Measurements from ENCODE around the gene ATP8B4.

ATP8B4 gene

DNA sequence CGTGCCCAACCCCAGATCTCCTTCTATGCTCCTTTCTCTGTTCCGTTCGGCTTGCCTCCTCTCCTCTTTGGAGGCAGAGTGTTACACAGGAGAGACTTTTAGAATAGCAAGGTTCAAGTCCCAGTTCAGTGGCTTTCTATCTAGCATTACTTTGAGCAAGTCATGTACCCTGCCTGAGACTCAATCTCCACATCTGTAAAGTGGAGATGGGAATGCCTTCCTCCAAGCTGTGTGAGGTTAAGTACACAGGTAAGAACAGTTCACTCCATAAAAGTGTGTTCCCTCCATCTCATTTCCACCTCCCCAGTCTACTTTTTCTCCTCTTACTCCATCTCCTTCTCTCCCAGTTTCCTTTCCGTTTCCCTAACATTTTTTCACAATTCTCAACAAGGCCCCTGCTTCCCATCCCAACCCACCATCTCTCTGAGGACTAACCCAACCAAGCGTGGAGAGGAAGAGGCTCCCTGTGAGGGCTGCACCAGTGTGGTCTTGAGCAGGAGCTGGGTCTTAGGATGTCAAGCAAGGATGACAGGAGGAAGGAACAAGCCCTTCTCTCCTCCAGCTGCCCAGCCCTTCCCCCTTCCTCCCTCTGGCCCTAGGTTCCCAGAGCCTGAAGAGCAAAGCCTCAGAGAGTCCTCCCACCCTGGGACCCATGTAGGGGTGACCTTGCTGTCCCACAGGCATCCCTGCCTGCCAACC lies 6.4 kb downstream of the ATP8B4 start:
- no peak overlapping the region for H3K4me3 ChIP-seq (ENCODE audit: control insufficient read depth, low read depth, low read length)
- TF ChIP-seq, protein P1, sequence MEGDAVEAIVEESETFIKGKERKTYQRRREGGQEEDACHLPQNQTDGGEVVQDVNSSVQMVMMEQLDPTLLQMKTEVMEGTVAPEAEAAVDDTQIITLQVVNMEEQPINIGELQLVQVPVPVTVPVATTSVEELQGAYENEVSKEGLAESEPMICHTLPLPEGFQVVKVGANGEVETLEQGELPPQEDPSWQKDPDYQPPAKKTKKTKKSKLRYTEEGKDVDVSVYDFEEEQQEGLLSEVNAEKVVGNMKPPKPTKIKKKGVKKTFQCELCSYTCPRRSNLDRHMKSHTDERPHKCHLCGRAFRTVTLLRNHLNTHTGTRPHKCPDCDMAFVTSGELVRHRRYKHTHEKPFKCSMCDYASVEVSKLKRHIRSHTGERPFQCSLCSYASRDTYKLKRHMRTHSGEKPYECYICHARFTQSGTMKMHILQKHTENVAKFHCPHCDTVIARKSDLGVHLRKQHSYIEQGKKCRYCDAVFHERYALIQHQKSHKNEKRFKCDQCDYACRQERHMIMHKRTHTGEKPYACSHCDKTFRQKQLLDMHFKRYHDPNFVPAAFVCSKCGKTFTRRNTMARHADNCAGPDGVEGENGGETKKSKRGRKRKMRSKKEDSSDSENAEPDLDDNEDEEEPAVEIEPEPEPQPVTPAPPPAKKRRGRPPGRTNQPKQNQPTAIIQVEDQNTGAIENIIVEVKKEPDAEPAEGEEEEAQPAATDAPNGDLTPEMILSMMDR (IDR thresholded peaks at IDR 0.05; ENCODE audit: control insufficient read depth, insufficient read depth, low read depth, low read length, missing control alignments) = no peak
- no peak for DNase-seq (ENCODE audit: low read depth)

DNA sequence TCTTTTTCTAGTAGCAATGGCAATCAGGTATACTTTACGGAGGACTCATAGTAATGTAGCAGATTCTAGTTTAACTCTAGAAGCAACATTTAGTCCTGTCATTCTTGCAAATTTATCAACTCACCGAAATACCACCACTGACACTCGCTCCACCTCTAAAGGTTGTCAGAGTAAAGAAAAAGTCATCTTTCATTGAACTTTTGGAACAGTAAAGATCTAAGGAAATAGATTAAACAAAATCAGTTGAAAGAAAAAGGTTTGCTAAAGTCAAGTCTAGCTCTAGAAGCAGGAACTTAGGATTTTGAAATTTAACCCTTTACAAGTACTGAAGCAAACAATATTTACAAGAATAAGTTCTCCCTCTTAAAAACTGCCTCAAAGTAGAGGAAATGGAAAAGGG lies 8.7 kb downstream of the ATP8B4 start:
- H3K4me3 ChIP-seq (ENCODE audit: control insufficient read depth, low read depth, low read length) = no peak overlapping the region
- DNase-seq (ENCODE audit: low read depth) = no peak
- TF ChIP-seq, protein P1 (IDR thresholded peaks at IDR 0.05; ENCODE audit: control insufficient read depth, insufficient read depth, low read depth, low read length, missing control alignments) = no peak

DNA sequence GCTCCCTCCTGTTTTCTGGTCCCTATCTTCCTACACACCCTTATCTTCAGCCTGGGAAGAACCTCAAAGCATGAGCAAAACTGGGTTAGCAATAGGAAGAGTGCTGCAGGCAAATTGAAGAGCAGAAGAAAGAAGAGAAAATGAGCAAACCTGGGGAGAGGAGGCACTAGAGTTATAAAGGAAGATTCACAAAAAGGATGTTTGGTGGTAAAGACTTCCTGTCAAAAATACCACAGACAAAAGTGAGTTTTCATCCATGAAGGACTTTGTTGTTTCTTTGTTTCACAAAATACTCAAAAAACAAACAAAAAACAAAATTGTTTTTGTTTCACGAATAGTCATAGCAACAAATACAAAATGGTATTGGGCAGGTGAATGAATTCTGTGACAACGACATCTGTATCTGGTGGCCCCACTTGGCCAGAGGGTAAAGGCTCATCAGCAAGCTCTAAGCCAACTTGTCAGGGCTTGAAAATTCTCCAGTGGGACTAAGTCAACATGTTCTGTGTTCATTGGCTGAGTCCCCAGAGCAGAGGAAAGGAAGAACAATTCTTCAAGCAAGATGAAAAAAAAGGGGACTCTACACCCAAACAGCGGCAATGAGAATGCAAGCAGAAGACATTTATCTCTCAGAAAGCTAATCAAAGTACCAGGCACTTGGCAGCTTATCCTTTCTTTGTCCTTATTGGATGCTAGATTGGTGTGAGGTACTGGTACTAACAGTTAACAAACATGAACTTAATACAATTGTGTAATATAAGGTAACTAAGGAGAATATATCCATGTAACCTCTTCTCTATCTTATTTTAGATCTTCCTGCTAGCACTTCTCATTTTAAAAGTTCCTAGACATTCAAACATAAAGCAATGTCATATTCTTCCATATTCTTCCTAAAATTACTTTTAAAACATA lies 9.7 kb downstream of the ATP8B4 start:
- TF ChIP-seq, protein P1 (IDR thresholded peaks at IDR 0.05; ENCODE audit: control insufficient read depth, insufficient read depth, low read depth, low read length, missing control alignments) = no peak
- H3K4me3 ChIP-seq (ENCODE audit: control insufficient read depth, low read depth, low read length) = no peak overlapping the region
- DNase-seq (ENCODE audit: low read depth) = no peak

DNA sequence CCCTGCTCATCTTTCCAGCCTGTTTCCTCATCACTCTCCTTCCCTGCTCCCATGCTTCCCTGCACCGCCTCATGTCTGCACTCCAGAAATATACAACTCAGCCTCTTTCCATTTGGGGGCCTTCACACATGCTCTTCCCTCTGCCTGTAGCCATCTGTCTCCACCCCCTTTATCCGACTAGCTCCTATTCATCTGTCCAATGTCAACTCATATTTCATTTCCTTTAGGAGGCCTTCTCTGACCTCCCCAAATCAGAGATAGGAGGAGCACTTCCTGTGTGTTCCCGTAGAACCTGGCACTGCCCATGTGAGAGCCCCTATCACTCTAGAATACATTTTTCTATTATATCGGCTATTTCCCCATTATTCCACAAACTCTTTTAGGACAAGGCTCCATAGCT lies 10.6 kb downstream of the ATP8B4 start:
- DNase-seq (ENCODE audit: low read depth) = no peak
- no peak overlapping the region for H3K4me3 ChIP-seq (ENCODE audit: control insufficient read depth, low read depth, low read length)
- TF ChIP-seq, protein P1 (IDR thresholded peaks at IDR 0.05; ENCODE audit: control insufficient read depth, insufficient read depth, low read depth, low read length, missing control alignments) = no peak

DNA sequence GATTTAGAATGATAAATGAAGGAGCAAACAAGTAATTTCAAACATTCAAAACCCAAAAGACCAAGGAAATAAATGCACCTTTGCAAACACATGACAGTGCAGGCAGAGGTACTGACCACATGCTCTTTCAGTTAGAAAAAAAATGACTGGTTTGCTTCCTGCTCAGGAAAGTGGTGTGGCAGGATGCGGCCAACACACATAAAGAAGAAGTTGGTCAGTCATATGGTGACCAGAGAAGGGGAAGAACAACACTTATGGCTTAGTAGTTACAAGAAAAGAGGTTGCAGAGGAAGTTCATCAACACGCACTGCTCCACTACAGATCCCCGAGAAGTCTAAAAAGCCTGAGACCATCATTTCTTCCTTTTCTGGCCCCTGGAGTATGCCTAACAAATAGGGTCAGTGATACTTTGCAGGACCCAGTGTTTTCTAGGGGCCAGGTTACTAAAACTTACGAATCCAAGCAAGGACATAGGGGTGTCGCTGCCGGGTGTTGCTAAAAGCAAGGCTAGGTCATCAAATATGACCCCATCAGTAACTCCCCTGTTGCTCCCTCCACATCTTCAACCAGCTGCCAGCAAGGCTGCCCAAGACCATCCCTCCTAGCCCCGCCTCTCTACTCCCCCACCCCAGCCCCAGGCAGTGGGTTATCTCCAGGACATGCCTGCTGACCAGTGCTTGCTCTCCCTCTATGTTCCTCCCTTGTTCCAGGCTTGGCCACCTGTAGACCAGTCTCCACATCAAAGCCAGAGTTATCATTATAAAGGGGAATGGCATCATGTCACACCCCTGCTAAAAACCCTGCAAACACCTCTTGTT lies 11.2 kb downstream of the ATP8B4 start:
- TF ChIP-seq, protein P1 (IDR thresholded peaks at IDR 0.05; ENCODE audit: control insufficient read depth, insufficient read depth, low read depth, low read length, missing control alignments) = no peak
- no peak overlapping the region for H3K4me3 ChIP-seq (ENCODE audit: control insufficient read depth, low read depth, low read length)
- no peak for DNase-seq (ENCODE audit: low read depth)

DNA sequence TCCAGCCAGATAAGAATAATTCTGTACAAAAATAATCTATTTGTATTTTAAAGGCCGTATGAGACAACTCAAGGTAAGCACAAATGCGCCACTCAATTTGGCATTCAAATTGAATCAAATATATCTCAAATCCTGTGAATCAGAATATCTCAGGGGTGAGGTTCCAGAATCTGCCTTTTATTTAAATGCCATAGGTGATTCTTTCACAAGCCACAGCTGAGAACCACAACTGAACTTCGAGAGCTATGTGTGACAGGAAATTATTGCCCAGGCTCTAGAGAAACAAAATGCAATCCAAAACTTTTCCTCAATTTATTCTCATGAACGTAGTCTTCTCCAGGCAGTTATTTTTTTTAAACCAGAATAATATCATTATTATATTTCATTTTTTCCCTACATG lies 11.9 kb downstream of the ATP8B4 start:
- H3K4me3 ChIP-seq (ENCODE audit: control insufficient read depth, low read depth, low read length) = no peak overlapping the region
- TF ChIP-seq, protein P1 (IDR thresholded peaks at IDR 0.05; ENCODE audit: control insufficient read depth, insufficient read depth, low read depth, low read length, missing control alignments) = no peak

More for the DNA sequence above, 11.9 kb downstream of the ATP8B4 start:
- no peak for DNase-seq (ENCODE audit: low read depth)

All from AG09309 (cell line).